GM19193 (cell line): Measurements from ENCODE around the gene ELP4.

Experiments used
- POLR2A ChIP-seq: IDR thresholded peaks from 4 replicates; pipeline ENCODE4 v1.6.1; 2011; ENCODE audit not compliant: insufficient read depth, insufficient read length; ENCODE audit errors: extremely low read depth

The ELP4 gene

GRCh38 chr11:31712851-31713250, 203.3 kb downstream of the ELP4 start:
- TF ChIP-seq POLR2A = no peak

GRCh38 chr11:31714840-31715239, 205.3 kb downstream of the ELP4 start:
- no peak for TF ChIP-seq POLR2A

- TF ChIP-seq POLR2A = no peak
Measured at GRCh38 chr11:31720225-31720624, 210.7 kb downstream of the ELP4 start.

- TF ChIP-seq POLR2A = no peak
Measured at GRCh38 chr11:31720671-31721365, 211.3 kb downstream of the ELP4 start.

GRCh38 chr11:31722754-31723153, 213.2 kb downstream of the ELP4 start:
- TF ChIP-seq POLR2A = no peak

GRCh38 chr11:31725176-31725575, 215.6 kb downstream of the ELP4 start:
- no peak for TF ChIP-seq POLR2A

GRCh38 chr11:31728432-31728831, 218.9 kb downstream of the ELP4 start:
- no peak for TF ChIP-seq POLR2A

- TF ChIP-seq POLR2A = no peak
Measured at GRCh38 chr11:31740131-31740530, 230.6 kb downstream of the ELP4 start.

GRCh38 chr11:31747581-31747980, 238.0 kb downstream of the ELP4 start:
- no peak for TF ChIP-seq POLR2A

GRCh38 chr11:31757260-31757835, 247.8 kb downstream of the ELP4 start:
- no peak for TF ChIP-seq POLR2A

GRCh38 chr11:31761636-31762035, 252.1 kb downstream of the ELP4 start:
- no peak for TF ChIP-seq POLR2A

- no peak for TF ChIP-seq POLR2A
Measured at GRCh38 chr11:31763296-31763695, 253.7 kb downstream of the ELP4 start.

- TF ChIP-seq POLR2A = no peak
Measured at GRCh38 chr11:31764261-31764660, 254.7 kb downstream of the ELP4 start.

GRCh38 chr11:31764766-31765165, 255.2 kb downstream of the ELP4 start:
- TF ChIP-seq POLR2A = no peak

- TF ChIP-seq POLR2A = no peak
Measured at GRCh38 chr11:31767066-31767465, 257.5 kb downstream of the ELP4 start.

GRCh38 chr11:31767685-31768084, 258.1 kb downstream of the ELP4 start:
- TF ChIP-seq POLR2A = no peak
